Lower lobe of right lung (tissue), 2 donors: Measurements from ENCODE around the gene CCNB1IP1. TPM values are rescaled to one million over a fixed set of nuclear protein-coding genes. Genes with fewer than 3 reads are reported as not detected.
A peak's percentile ranks its signal among the peaks of the same experiment; 100 is the strongest.
"Not testable (repeated sequence)": the region's sequence is repeated elsewhere in the genome, so short reads cannot be mapped to it uniquely, and the experiment has no call there.

Experiments
- ATAC-seq, 2 donors: fragments of 200-7000 bp; cut with Tn5 transposase; one replicate each; pipeline ENCODE4 v1.9.1; 2020 to 2022; ENCODE audit warnings: mild to moderate bottlenecking in 2 of 2, moderate library complexity in 2 of 2
- DNase-seq: peaks from one replicate; pipeline ENCODE4 v3.0.0-alpha.2; 2020
- H3K27ac ChIP-seq: fragments of 200-600 bp; one replicate; pipeline ENCODE4 v1.8.0; 2022
- H3K27me3 ChIP-seq: fragments of 200-600 bp; one replicate; pipeline ENCODE4 v1.8.0; 2022; ENCODE audit warnings: low read depth
- H3K36me3 ChIP-seq: fragments of 200-600 bp; one replicate; pipeline ENCODE4 v1.8.0; 2022; ENCODE audit warnings: mild to moderate bottlenecking
- H3K4me1 ChIP-seq: fragments of 200-600 bp; one replicate; pipeline ENCODE4 v1.8.0; 2022
- H3K4me3 ChIP-seq: fragments of 200-600 bp; one replicate; pipeline ENCODE4 v1.8.0; 2022; ENCODE audit warnings: mild to moderate bottlenecking
- H3K9me3 ChIP-seq: fragments of 200-600 bp; one replicate; pipeline ENCODE4 v1.8.0; 2022
- intact Hi-C: fragments of 100-400 bp; cut with DNase I; formaldehyde crosslinking; loops from one replicate; pipeline ENCODE4 v1.11.0; 2022
- total RNA-seq: library from RNA; stranded (reverse); fragmentation: NEBNext Ultra II Directional; extraction: Animal tissue kit (Norgen Biotek cat#: 25700); gene quantifications from one replicate; pipeline ENCODE4 v1.2.1, GENCODE V29; 2021
- TF ChIP-seq, protein P1 (sequence below): fragments of 200-600 bp; IDR thresholded peaks from one replicate; pipeline ENCODE4 v1.8.0; 2022; ENCODE audit warnings: antibody characterized with exemption, mild to moderate bottlenecking
- donor health status: DM: no; HTN: yes; CAD: no; lungs with severe emphysema.

Gene CCNB1IP1
- total RNA-seq, 1 donor from 2014 or later, result 36.9 TPM

DNA sequence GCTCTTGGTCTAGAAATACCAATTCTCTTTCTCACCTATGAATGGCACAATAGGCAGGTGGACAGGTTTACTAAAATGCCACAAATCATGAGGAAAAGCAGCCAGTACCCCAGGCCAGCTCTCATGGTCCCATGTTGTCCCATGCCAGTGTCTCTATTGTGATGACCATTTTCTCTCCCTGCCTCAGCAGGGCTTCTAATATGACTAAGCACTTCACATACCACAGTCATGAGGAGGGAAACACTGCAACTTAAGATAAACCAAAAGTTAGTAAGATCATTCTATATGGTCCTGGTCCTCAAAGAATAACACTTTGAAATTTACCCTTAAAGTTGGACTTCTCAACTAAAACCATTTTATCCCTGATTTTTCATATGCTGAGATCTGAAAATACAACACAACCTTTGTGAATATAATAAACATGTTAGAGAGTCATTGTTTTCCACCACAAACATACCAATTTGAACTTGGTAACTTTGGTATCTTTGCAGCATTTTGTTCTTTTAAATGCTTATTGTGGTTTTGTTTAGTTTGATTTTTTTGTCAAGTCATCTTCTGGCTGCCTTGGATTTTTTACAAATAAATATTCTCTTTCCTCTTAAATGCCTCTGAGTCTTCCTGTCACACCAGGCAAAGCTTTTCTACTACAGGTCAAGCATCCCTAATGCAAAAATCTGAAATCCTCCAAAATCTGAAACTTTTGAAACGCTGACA, 30.9 kb downstream of the CCNB1IP1 start:
- Histone ChIP-seq H3K36me3 (peaks cover 49% of the 10 kb centered on the region), H3K27ac (no peak overlapping the region), H3K27me3 (no peaks in the 10 kb centered on the region), H3K4me1 (peaks cover 14% of the 10 kb centered on the region), H3K4me3 (no peak overlapping the region), H3K9me3 (no peaks in the 10 kb centered on the region)
- no peak for DNase-seq
- TF ChIP-seq, protein P1, sequence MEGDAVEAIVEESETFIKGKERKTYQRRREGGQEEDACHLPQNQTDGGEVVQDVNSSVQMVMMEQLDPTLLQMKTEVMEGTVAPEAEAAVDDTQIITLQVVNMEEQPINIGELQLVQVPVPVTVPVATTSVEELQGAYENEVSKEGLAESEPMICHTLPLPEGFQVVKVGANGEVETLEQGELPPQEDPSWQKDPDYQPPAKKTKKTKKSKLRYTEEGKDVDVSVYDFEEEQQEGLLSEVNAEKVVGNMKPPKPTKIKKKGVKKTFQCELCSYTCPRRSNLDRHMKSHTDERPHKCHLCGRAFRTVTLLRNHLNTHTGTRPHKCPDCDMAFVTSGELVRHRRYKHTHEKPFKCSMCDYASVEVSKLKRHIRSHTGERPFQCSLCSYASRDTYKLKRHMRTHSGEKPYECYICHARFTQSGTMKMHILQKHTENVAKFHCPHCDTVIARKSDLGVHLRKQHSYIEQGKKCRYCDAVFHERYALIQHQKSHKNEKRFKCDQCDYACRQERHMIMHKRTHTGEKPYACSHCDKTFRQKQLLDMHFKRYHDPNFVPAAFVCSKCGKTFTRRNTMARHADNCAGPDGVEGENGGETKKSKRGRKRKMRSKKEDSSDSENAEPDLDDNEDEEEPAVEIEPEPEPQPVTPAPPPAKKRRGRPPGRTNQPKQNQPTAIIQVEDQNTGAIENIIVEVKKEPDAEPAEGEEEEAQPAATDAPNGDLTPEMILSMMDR, result no peak
- ATAC-seq, result no peak
- intact Hi-C loops, result no loop called here

DNA sequence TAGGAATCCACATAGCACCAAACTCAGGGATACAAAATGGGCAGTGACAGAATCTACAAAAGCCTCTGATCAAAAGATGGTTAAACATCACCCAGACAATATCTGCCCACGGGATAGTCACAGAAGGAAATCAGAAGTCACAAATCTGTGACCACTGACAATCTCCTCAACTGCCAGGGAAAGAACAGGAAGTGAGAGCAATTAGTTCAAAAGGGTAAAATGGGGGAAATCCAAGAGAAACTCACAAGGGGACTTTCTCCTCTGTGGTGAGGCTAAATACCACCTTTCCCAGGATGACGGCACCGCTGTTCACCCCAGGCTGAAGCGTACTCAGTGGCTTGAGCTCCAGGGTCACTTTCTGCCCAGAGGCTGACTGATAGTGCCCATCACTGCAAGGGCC, 38.0 kb downstream of the CCNB1IP1 start:
- Histone ChIP-seq H3K4me3 (no peak overlapping the region), H3K27ac (no peak overlapping the region), H3K36me3 (peaks cover 100% of the 10 kb centered on the region), H3K27me3 (no peaks in the 10 kb centered on the region), H3K4me1 (no peaks in the 10 kb centered on the region), H3K9me3 (no peaks in the 10 kb centered on the region)
- intact Hi-C loops, result no loop called here
- no peak for DNase-seq
- TF ChIP-seq, protein P1, result no peak
- ATAC-seq, result no peak

DNA sequence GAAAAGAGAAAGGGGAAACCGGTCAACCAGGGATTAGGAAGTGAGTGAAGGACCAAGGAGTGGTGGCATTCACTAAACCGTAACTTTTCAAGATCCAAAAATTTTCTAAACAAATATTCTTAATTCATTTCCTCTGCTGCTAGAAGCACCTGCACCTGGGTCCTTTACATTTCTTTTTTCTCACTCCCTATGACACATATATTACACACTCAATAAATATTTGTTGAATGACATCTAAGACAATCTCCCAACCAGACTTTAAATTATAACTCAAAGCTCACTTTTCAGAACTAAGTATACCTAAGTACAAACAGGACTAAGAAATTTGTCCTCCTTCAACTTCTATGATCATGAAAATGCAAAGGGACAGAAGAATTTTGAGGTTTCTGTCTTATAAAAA, 38.4 kb downstream of the CCNB1IP1 start:
- Histone ChIP-seq H3K36me3 (peaks cover 100% of the 10 kb centered on the region), H3K27ac (no peak overlapping the region), H3K4me1 (no peaks in the 10 kb centered on the region), H3K9me3 (no peaks in the 10 kb centered on the region), H3K27me3 (no peaks in the 10 kb centered on the region), H3K4me3 (no peak overlapping the region)
- TF ChIP-seq, protein P1, result no peak
- DNase-seq (no peak), ATAC-seq (no peak)
- intact Hi-C loops, result no loop called here

DNA sequence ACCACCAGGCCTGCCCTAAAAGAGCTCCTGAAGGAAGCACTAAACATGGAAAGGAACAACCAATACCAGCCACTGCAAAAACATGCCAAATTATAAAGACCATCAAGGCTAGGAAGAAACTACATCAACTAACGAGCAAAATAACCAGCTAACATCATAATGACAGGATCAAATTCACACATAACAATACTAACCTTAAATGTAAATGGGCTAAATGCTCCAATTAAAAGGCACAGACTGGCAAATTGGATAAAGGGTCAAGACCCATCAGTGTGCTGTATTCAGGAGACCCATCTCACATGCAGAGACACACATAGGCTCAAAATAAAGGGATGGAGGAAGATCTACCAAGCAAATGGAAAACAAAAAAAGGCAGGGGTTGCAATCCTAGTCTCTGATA, 51.1 kb downstream of the CCNB1IP1 start:
- H3K36me3 ChIP-seq, ATAC-seq, H3K9me3 ChIP-seq, H3K27ac ChIP-seq, H3K27me3 ChIP-seq, DNase-seq, H3K4me1 ChIP-seq, H3K4me3 ChIP-seq, intact Hi-C loops: not testable (repeated sequence)

DNA sequence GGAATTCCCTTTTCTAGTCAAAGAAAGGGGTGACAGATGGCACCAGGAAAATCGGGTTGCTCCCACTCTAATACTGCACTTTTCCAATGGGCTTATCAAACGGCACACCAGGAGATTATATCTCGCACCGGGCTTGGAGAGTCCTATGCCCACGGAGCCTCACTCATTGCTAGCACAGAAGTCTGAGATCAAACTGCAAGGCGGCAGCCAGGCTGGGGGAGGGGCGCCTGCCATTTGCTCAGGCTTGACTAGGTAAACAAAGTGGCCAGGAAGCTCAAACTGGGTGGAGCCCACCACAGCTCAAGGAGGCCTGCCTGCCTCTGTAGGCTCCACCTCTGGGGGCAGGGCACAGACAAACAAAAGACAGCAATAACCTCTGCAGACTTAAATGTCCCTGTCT, 52.8 kb downstream of the CCNB1IP1 start:
- H3K4me3 ChIP-seq, ATAC-seq, H3K27me3 ChIP-seq, H3K9me3 ChIP-seq, H3K36me3 ChIP-seq, intact Hi-C loops, DNase-seq, H3K27ac ChIP-seq, H3K4me1 ChIP-seq: not testable (repeated sequence)

DNA sequence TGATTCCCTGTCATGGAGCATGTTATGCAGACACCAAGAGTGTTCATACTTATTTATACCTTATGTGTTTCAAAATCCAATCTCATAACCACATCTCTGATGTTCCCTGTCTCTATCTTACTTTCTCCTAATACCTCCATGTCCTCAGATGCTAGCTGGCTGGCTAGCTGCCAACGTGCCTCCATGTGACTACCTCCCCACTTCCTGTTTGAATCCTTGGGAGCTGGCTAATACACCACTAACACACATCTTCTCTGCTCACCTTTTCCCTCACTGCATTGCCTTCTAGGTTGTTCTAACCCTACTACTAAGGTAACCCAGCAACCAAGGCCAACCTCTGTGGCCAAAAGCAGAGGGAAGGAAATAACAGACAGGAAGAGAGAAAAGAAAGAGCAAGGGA, 54.7 kb downstream of the CCNB1IP1 start:
- no peaks in the 10 kb centered on the region for H3K36me3 ChIP-seq
- intact Hi-C loops, result no loop called here
- no peak overlapping the region for H3K27ac ChIP-seq
- no peaks in the 10 kb centered on the region for H3K4me1 ChIP-seq
- peak; percentile 50 for DNase-seq
- no peak for ATAC-seq
- H3K4me3 ChIP-seq, result no peak overlapping the region
- H3K27me3 ChIP-seq, result no peaks in the 10 kb centered on the region
- H3K9me3 ChIP-seq, result no peaks in the 10 kb centered on the region
- TF ChIP-seq, protein P1, result no peak
